ENCODE measurements around the gene ARL5A.

ARL5A gene

GRCh38 chr2:151770995-151771394, 57.2 kb downstream of the ARL5A start:
- no peak for DNase-seq (ENCODE audit: low read depth in 1 of 2, low spot score in 1 of 2)
- H3K27me3 ChIP-seq (ENCODE audit: insufficient read depth, poor library complexity, severe bottlenecking), result no peaks in the 10 kb centered on the region
- TF ChIP-seq GABPA (IDR thresholded peaks at IDR 0.05; ENCODE audit: low read depth) (no peak), REST (IDR thresholded peaks at IDR 0.05; ENCODE audit: insufficient replicate concordance, low read depth) (no peak), CTCF (IDR thresholded peaks at IDR 0.05; ENCODE audit: insufficient read depth, low read length) (no peak), SPI1 (IDR thresholded peaks at IDR 0.05; ENCODE audit: borderline replicate concordance, low read depth) (no peak), POLR2AphosphoS5 (IDR thresholded peaks at IDR 0.05; ENCODE audit: low read depth) (no peak)
- H3K27ac ChIP-seq (replicated peaks), result no peak overlapping the region
- no peak overlapping the region for H3K4me3 ChIP-seq (replicated peaks; ENCODE audit: insufficient read depth, low read length)

GRCh38 chr2:151769606-151770005, 58.6 kb downstream of the ARL5A start:
- DNase-seq (ENCODE audit: low read depth in 1 of 2, low spot score in 1 of 2), result no peak
- Histone ChIP-seq H3K27ac (replicated peaks) (no peak overlapping the region), H3K27me3 (ENCODE audit: insufficient read depth, poor library complexity, severe bottlenecking) (no peaks in the 10 kb centered on the region), H3K4me3 (replicated peaks; ENCODE audit: insufficient read depth, low read length) (no peak overlapping the region)
- no peak for TF ChIP-seq REST (IDR thresholded peaks at IDR 0.05; ENCODE audit: insufficient replicate concordance, low read depth)
- TF ChIP-seq GABPA (IDR thresholded peaks at IDR 0.05; ENCODE audit: low read depth), result no peak
- no peak for TF ChIP-seq CTCF (IDR thresholded peaks at IDR 0.05; ENCODE audit: insufficient read depth, low read length)
- TF ChIP-seq SPI1 (IDR thresholded peaks at IDR 0.05; ENCODE audit: borderline replicate concordance, low read depth), result no peak
- no peak for TF ChIP-seq POLR2AphosphoS5 (IDR thresholded peaks at IDR 0.05; ENCODE audit: low read depth)

- H3K27me3 ChIP-seq (ENCODE audit: insufficient read depth, poor library complexity, severe bottlenecking), result no peaks in the 10 kb centered on the region
- no peak for DNase-seq (ENCODE audit: low read depth in 1 of 2, low spot score in 1 of 2)
- no peak overlapping the region for H3K27ac ChIP-seq (replicated peaks)
- TF ChIP-seq CTCF (IDR thresholded peaks at IDR 0.05; ENCODE audit: insufficient read depth, low read length) (no peak), REST (IDR thresholded peaks at IDR 0.05; ENCODE audit: insufficient replicate concordance, low read depth) (no peak), SPI1 (IDR thresholded peaks at IDR 0.05; ENCODE audit: borderline replicate concordance, low read depth) (no peak), GABPA (IDR thresholded peaks at IDR 0.05; ENCODE audit: low read depth) (no peak), POLR2AphosphoS5 (IDR thresholded peaks at IDR 0.05; ENCODE audit: low read depth) (no peak)
- H3K4me3 ChIP-seq (replicated peaks; ENCODE audit: insufficient read depth, low read length), result no peak overlapping the region
These were observed 60.7 kb downstream of the ARL5A start for GRCh38 chr2:151767536-151767935.

Measured in HL-60 (cell line).